T-cell (primary cell): ENCODE measurements around the gene DRD1. TPM values are rescaled to one million over a fixed set of nuclear protein-coding genes. Genes with fewer than 3 reads are reported as not detected.

Source experiments
- ATAC-seq, 4 experiments: fragments of 200-7000 bp in 3 of 4; fragments of 150-1000 bp in 1 of 4; cut with Tn5 transposase; replicated peaks in 1 of 4; 1 replicate in 3 of 4; 2 replicates in 1 of 4; pipeline ENCODE4 v1.10.0; 2021; ENCODE audit warnings: moderate library complexity in 3 of 4, mild to moderate bottlenecking in 2 of 4, moderate number of reproducible peaks in 1 of 4
- CTCF ChIA-PET, 2 donors: fragments of 300-600 bp; sonication (Branson Sonifier 250); formaldehyde crosslinking; loops; one replicate each; lab custom pipeline; 2022; ENCODE audit warnings: antibody characterized with exemption in 2 of 2; lab: Charles Lee
- POLR2A ChIA-PET, 2 donors: fragments of 300-600 bp; sonication (Branson Sonifier 250); formaldehyde crosslinking; loops; one replicate each; lab custom pipeline; 2022; ENCODE audit warnings: antibody characterized with exemption in 2 of 2; lab: Charles Lee
- DNase-seq, 35 experiments: peaks; one replicate each; pipeline versions ENCODE4 v3.0.0 to v3.0.0-alpha.2; 2013 to 2023
- H3K27ac ChIP-seq: one replicate; pipeline ENCODE4 v1.5.1; 2013; ENCODE audit warnings: low read length
- H3K27me3 ChIP-seq, 2 experiments: replicated peaks in 1 of 2; 1 replicate in 1 of 2; 2 replicates in 1 of 2; pipeline versions ENCODE4 v1.6.1 to v1.7.0; 2013; ENCODE audit warnings: low read length in 1 of 2, mixed read lengths in 1 of 2; ENCODE audit not compliant: control insufficient read depth in 2 of 2, insufficient read depth in 2 of 2; ENCODE audit errors: extremely low read depth in 1 of 2
- H3K36me3 ChIP-seq, 2 donors: 1 replicate in 1 of 2; 2 replicates in 1 of 2; pipeline versions ENCODE4 v1.6.1 to v1.7.0; 2013; ENCODE audit warnings: low read length in 1 of 2; ENCODE audit not compliant: control insufficient read depth in 2 of 2, insufficient read depth in 1 of 2; ENCODE audit errors: extremely low read depth in 1 of 2
- H3K4me1 ChIP-seq, 2 experiments: 1 replicate in 1 of 2; 2 replicates in 1 of 2; pipeline versions ENCODE4 v1.6.1 to v1.7.0; 2013; ENCODE audit warnings: low read length in 2 of 2, mixed read lengths in 1 of 2; ENCODE audit not compliant: insufficient read depth in 2 of 2, control insufficient read depth in 1 of 2; ENCODE audit errors: extremely low read depth in 1 of 2
- H3K4me3 ChIP-seq, 2 donors: 1 replicate in 1 of 2; 2 replicates in 1 of 2; pipeline versions ENCODE4 v1.5.1 to v1.7.0; 2013; ENCODE audit warnings: mild to moderate bottlenecking in 2 of 2, low read length in 1 of 2, moderate library complexity in 1 of 2; ENCODE audit not compliant: control insufficient read depth in 1 of 2; ENCODE audit errors: extremely low read depth in 1 of 2
- H3K9me3 ChIP-seq: 2 replicates; pipeline ENCODE4 v1.7.0; 2013
- H3K27ac Mint-ChIP-seq, 2 donors: one replicate each; pipeline ENCODE4 v1.8.0; 2020 to 2021; ENCODE audit warnings: mild to moderate bottlenecking in 2 of 2, mixed read lengths in 2 of 2
- H3K27me3 Mint-ChIP-seq, 2 donors: one replicate each; pipeline ENCODE4 v1.8.0; 2021 to 2022; ENCODE audit warnings: mixed read lengths in 2 of 2
- H3K36me3 Mint-ChIP-seq: one replicate; pipeline ENCODE4 v1.8.0; 2021; ENCODE audit warnings: mixed read lengths
- H3K4me1 Mint-ChIP-seq, 3 donors: one replicate each; pipeline ENCODE4 v1.8.0; 2020 to 2022; ENCODE audit warnings: mixed read lengths in 3 of 3, mild to moderate bottlenecking in 1 of 3
- H3K4me3 Mint-ChIP-seq, 3 donors: one replicate each; pipeline ENCODE4 v1.8.0; 2020 to 2022; ENCODE audit warnings: mild to moderate bottlenecking in 3 of 3, mixed read lengths in 3 of 3, moderate library complexity in 3 of 3
- H3K9me3 Mint-ChIP-seq, 3 donors: one replicate each; pipeline ENCODE4 v1.8.0; 2020 to 2022; ENCODE audit warnings: mixed read lengths in 3 of 3
- WGBS: methylation state at CpG from one replicate; pipeline ENCODE4 v1.1.5; 2013; ENCODE audit warnings: missing lambda C conversion rate; ENCODE audit not compliant: insufficient coverage; 5-methylcytosine and 5-hydroxymethylcytosine counted together
- total RNA-seq, 35 experiments: library from RNA in 6 of 35; stranded (reverse) in 6 of 35; fragments of 120-200 nt in 1 of 35; gene quantifications; one replicate each; pipeline versions ENCODE4 v1.2.1 to v1.2.4 and lab custom pipeline; 2013 to 2026

Gene DRD1
- total RNA-seq, 5 donors from 2014 or later (not counting 1 experiment from before 2014, with no cell fraction given), result not detected

- H3K4me3 ChIP-seq, result no peak overlapping the region
- 100% methylated on average over 4 of the region's 6 CpGs for WGBS
- peaks cover 0 to 4% of the 10 kb centered on the region in 2 experiments for H3K27me3 ChIP-seq
- no peak overlapping the region for H3K4me3 Mint-ChIP-seq
- no peaks in the 10 kb centered on the region for H3K9me3 ChIP-seq
- peaks cover 0 to 6% (median 4%) of the 10 kb centered on the region in 3 donors for H3K4me1 Mint-ChIP-seq
- ATAC-seq (no peak), DNase-seq (no peak)
- no peaks in the 10 kb centered on the region for H3K36me3 ChIP-seq
- ChIA-PET POLR2A (no interaction called here), CTCF (no interaction called here)
- H3K27ac Mint-ChIP-seq, result no peak overlapping the region
- no peaks in the 10 kb centered on the region for H3K4me1 ChIP-seq
- H3K27me3 Mint-ChIP-seq, result peaks cover 0 to 2% of the 10 kb centered on the region in 2 donors
- H3K9me3 Mint-ChIP-seq, result no peaks in the 10 kb centered on the region
- H3K36me3 Mint-ChIP-seq, result no peaks in the 10 kb centered on the region
- H3K27ac ChIP-seq, result no peak overlapping the region
These were observed 27.2 kb upstream of the DRD1 start for GRCh38 chr5:175471196-175471595.

DNA sequence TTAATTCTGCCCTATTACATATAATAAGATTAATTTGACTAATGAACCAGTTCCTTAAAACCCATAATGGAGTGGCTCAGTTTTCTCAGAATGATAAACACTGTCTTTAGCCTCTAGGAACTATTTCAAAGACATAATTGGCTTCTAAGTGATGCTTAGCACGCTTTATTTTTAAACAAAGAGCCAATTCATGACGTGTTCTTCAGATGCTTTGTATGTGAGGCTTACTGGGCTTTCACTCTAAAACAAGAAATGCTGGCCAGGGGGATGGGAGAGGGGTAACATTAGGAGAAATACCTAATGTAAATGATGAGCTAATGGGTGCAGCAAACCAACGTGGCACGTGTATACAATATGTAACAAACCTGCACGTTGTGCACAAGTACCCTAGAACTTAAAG, 26.8 kb upstream of the DRD1 start:
- no CpG with 5 or more reads among the region's 5 CpGs for WGBS
- no peaks in the 10 kb centered on the region for H3K36me3 ChIP-seq
- no peak overlapping the region for H3K4me3 Mint-ChIP-seq
- POLR2A ChIA-PET, result no interaction called here
- H3K27me3 Mint-ChIP-seq, result peaks cover 0 to 2% of the 10 kb centered on the region in 2 donors
- DNase-seq (no peak), ATAC-seq (no peak)
- no peak overlapping the region for H3K27ac Mint-ChIP-seq
- CTCF ChIA-PET, result no interaction called here
- peaks cover 0 to 6% (median 4%) of the 10 kb centered on the region in 3 donors for H3K4me1 Mint-ChIP-seq
- no peak overlapping the region for H3K27ac ChIP-seq
- no peaks in the 10 kb centered on the region for H3K4me1 ChIP-seq
- no peaks in the 10 kb centered on the region for H3K36me3 Mint-ChIP-seq
- no peaks in the 10 kb centered on the region for H3K9me3 Mint-ChIP-seq
- H3K9me3 ChIP-seq, result no peaks in the 10 kb centered on the region
- peaks cover 0 to 2% of the 10 kb centered on the region in 2 experiments for H3K27me3 ChIP-seq
- H3K4me3 ChIP-seq, result no peak overlapping the region

GRCh38 chr5:175469916-175470315, 25.9 kb upstream of the DRD1 start:
- Histone ChIP-seq H3K9me3 (no peaks in the 10 kb centered on the region), H3K27me3 (no peaks in the 10 kb centered on the region), H3K27ac (no peak overlapping the region), H3K36me3 (no peaks in the 10 kb centered on the region), H3K4me3 (no peak overlapping the region), H3K4me1 (peaks cover 0 to under 1% of the 10 kb centered on the region in 2 experiments)
- ChIA-PET POLR2A (interaction anchor here in 1 of 2 donors (0.5 kb wide), 1 partner anchor 893 kb away, joined by 12 read pairs; no protein-coding TSS in a partner anchor), CTCF (interaction anchor here in 1 of 2 donors (0.6 kb wide), 1 partner anchor 210 kb away, joined by 3 read pairs; no protein-coding TSS in a partner anchor)
- no peak overlapping the region for H3K27ac Mint-ChIP-seq
- no peaks in the 10 kb centered on the region for H3K36me3 Mint-ChIP-seq
- 83% methylated on average over 2 of the region's 3 CpGs for WGBS
- no peak for ATAC-seq
- peaks cover 0 to 11% (median 6%) of the 10 kb centered on the region in 3 donors for H3K4me1 Mint-ChIP-seq
- no peak overlapping the region for H3K4me3 Mint-ChIP-seq
- no peak for DNase-seq
- peaks cover 0 to 2% of the 10 kb centered on the region in 2 donors for H3K27me3 Mint-ChIP-seq
- H3K9me3 Mint-ChIP-seq, result no peaks in the 10 kb centered on the region

GRCh38 chr5:175468892-175469291, 24.9 kb upstream of the DRD1 start:
- no peak overlapping the region for H3K27ac Mint-ChIP-seq
- ChIA-PET CTCF (no interaction called here), POLR2A (no interaction called here)
- ATAC-seq (no peak), DNase-seq (no peak)
- peaks cover 9 to 17% (median 12%) of the 10 kb centered on the region in 3 donors for H3K4me1 Mint-ChIP-seq
- no peak overlapping the region for H3K27ac ChIP-seq
- no peaks in the 10 kb centered on the region for H3K9me3 ChIP-seq
- peaks cover 0 to 7% of the 10 kb centered on the region in 2 experiments for H3K4me1 ChIP-seq
- no peaks in the 10 kb centered on the region for H3K36me3 ChIP-seq
- no peaks in the 10 kb centered on the region for H3K36me3 Mint-ChIP-seq
- H3K4me3 Mint-ChIP-seq, result no peak overlapping the region
- WGBS, result no CpG with 5 or more reads among the region's 1 CpG
- H3K27me3 ChIP-seq, result no peaks in the 10 kb centered on the region
- peaks cover 0 to 2% of the 10 kb centered on the region in 2 donors for H3K27me3 Mint-ChIP-seq
- no peaks in the 10 kb centered on the region for H3K9me3 Mint-ChIP-seq
- no peak overlapping the region for H3K4me3 ChIP-seq

GRCh38 chr5:175467983-175468690, 24.2 kb upstream of the DRD1 start:
- WGBS, result 62% methylated on average over 5 of the region's 11 CpGs
- ATAC-seq, result no peak
- Mint-ChIP-seq H3K27ac (no peak overlapping the region), H3K9me3 (no peaks in the 10 kb centered on the region), H3K4me3 (no peak overlapping the region), H3K4me1 (peaks cover 9 to 17% (median 12%) of the 10 kb centered on the region in 3 donors), H3K27me3 (peaks cover 0 to 2% of the 10 kb centered on the region in 2 donors), H3K36me3 (no peaks in the 10 kb centered on the region)
- Histone ChIP-seq H3K4me3 (no peak overlapping the region), H3K36me3 (no peaks in the 10 kb centered on the region), H3K27me3 (no peaks in the 10 kb centered on the region), H3K9me3 (no peaks in the 10 kb centered on the region), H3K27ac (no peak overlapping the region), H3K4me1 (peaks cover 0 to 7% of the 10 kb centered on the region in 2 experiments)
- CTCF ChIA-PET, result no interaction called here
- POLR2A ChIA-PET, result interaction anchor here in 1 of 2 donors (0.6 to 1.0 kb wide), 2 partner anchors 24 to 35 kb away, joined by 3 read pairs; no protein-coding TSS in a partner anchor
- no peak for DNase-seq

GRCh38 chr5:175466700-175467318, 22.8 kb upstream of the DRD1 start:
- H3K9me3 ChIP-seq, result no peaks in the 10 kb centered on the region
- H3K27me3 Mint-ChIP-seq, result peaks cover 0 to 2% of the 10 kb centered on the region in 2 donors
- H3K27ac Mint-ChIP-seq, result no peak overlapping the region
- ChIA-PET POLR2A (no interaction called here), CTCF (interaction anchor here in 1 of 2 donors (0.9 kb wide), 1 partner anchor 13 kb away, joined by 3 read pairs; no protein-coding TSS in a partner anchor)
- H3K27me3 ChIP-seq, result no peaks in the 10 kb centered on the region
- no peaks in the 10 kb centered on the region for H3K9me3 Mint-ChIP-seq
- H3K36me3 ChIP-seq, result no peaks in the 10 kb centered on the region
- no peak overlapping the region for H3K4me3 ChIP-seq
- ATAC-seq (no peak), DNase-seq (no peak)
- H3K4me3 Mint-ChIP-seq, result no peak overlapping the region
- peaks cover 9 to 17% (median 12%) of the 10 kb centered on the region in 3 donors for H3K4me1 Mint-ChIP-seq
- H3K4me1 ChIP-seq, result peaks cover 0 to 7% of the 10 kb centered on the region in 2 experiments
- WGBS, result 57% methylated on average over 1 of the region's 5 CpGs
- no peaks in the 10 kb centered on the region for H3K36me3 Mint-ChIP-seq
- H3K27ac ChIP-seq, result no peak overlapping the region
